GM18498 (cell line): ENCODE data around the gene AMOT.
A peak's percentile ranks its signal among the peaks of the same experiment; 100 is the strongest.

ENCODE experiments used
- ATAC-seq: cut with Tn5 transposase; IDR thresholded peaks from one replicate; pipeline ENCODE4 v1.9.1; 2021; ENCODE audit warnings: mild to moderate bottlenecking, moderate library complexity; ENCODE audit not compliant: unreplicated experiment

Gene AMOT

GRCh38 chrX:112738347-112739033 lies 102.1 kb downstream of the AMOT start:
- ATAC-seq = no peak

GRCh38 chrX:112736310-112736709 lies 104.3 kb downstream of the AMOT start:
- no peak for ATAC-seq

GRCh38 chrX:112735147-112735546 lies 105.5 kb downstream of the AMOT start:
- ATAC-seq = no peak

GRCh38 chrX:112734290-112734689 lies 106.3 kb downstream of the AMOT start:
- ATAC-seq = peak; percentile 46

- ATAC-seq = no peak
Measured at GRCh38 chrX:112731793-112732192, 108.8 kb downstream of the AMOT start.
